Activated T-cell treated with anti-CD3 and anti-CD28 coated beads, Interleukin-2, amount 50 U/mL, for 48 hours (primary cell): ENCODE results near the gene SERTAD4.

Experiments used
- DNase-seq, 2 experiments: peaks; one replicate each; pipeline ENCODE4 v3.0.0-alpha.2; 2020

Gene SERTAD4

GRCh38 chr1:210233495-210234328, 1.1 kb downstream of the SERTAD4 start:
- DNase-seq, result peak; percentile 23 to 30

- DNase-seq, result no peak
Measured at GRCh38 chr1:210234329-210234757, 1.7 kb downstream of the SERTAD4 start.

GRCh38 chr1:210235363-210236053, 2.9 kb downstream of the SERTAD4 start:
- no peak for DNase-seq

- DNase-seq, result no peak
Measured at GRCh38 chr1:210236386-210236839, 3.8 kb downstream of the SERTAD4 start.

GRCh38 chr1:210236840-210237409, 4.3 kb downstream of the SERTAD4 start:
- DNase-seq, result no peak

GRCh38 chr1:210237479-210237878, 4.9 kb downstream of the SERTAD4 start:
- no peak for DNase-seq

GRCh38 chr1:210237981-210238380, 5.4 kb downstream of the SERTAD4 start:
- no peak for DNase-seq

GRCh38 chr1:210239349-210240111, 6.9 kb downstream of the SERTAD4 start:
- no peak for DNase-seq

- no peak for DNase-seq
Measured at GRCh38 chr1:210241121-210241520, 8.5 kb downstream of the SERTAD4 start.

GRCh38 chr1:210244746-210245367, 12.3 kb downstream of the SERTAD4 start:
- no peak for DNase-seq

GRCh38 chr1:210246447-210246846, 13.9 kb downstream of the SERTAD4 start:
- DNase-seq, result no peak

GRCh38 chr1:210248341-210248740, 15.7 kb downstream of the SERTAD4 start:
- DNase-seq, result no peak

- DNase-seq, result no peak
Measured at GRCh38 chr1:210250665-210250997, 18.0 kb downstream of the SERTAD4 start.

- DNase-seq, result peak; percentile 38 to 54
Measured at GRCh38 chr1:210250998-210251679, 18.5 kb downstream of the SERTAD4 start.

GRCh38 chr1:210251680-210252490, 19.3 kb downstream of the SERTAD4 start:
- DNase-seq, result peak in 1 of 2 experiments; percentile 20

GRCh38 chr1:210252621-210253051, 20.0 kb downstream of the SERTAD4 start:
- peak in 1 of 2 experiments; percentile 27 for DNase-seq

- DNase-seq, result no peak
Measured at GRCh38 chr1:210254298-210254697, 21.7 kb downstream of the SERTAD4 start.

GRCh38 chr1:210257698-210258529, 25.3 kb downstream of the SERTAD4 start:
- no peak for DNase-seq

GRCh38 chr1:210259561-210259960, 27.0 kb downstream of the SERTAD4 start:
- no peak for DNase-seq

- no peak for DNase-seq
Measured at GRCh38 chr1:210260096-210260495, 27.5 kb downstream of the SERTAD4 start.
